ENCODE data around the gene KRTAP5-10.
"Not testable (repeated sequence)": the region's sequence is repeated elsewhere in the genome, so short reads cannot be mapped to it uniquely, and the experiment has no call there.

DNA sequence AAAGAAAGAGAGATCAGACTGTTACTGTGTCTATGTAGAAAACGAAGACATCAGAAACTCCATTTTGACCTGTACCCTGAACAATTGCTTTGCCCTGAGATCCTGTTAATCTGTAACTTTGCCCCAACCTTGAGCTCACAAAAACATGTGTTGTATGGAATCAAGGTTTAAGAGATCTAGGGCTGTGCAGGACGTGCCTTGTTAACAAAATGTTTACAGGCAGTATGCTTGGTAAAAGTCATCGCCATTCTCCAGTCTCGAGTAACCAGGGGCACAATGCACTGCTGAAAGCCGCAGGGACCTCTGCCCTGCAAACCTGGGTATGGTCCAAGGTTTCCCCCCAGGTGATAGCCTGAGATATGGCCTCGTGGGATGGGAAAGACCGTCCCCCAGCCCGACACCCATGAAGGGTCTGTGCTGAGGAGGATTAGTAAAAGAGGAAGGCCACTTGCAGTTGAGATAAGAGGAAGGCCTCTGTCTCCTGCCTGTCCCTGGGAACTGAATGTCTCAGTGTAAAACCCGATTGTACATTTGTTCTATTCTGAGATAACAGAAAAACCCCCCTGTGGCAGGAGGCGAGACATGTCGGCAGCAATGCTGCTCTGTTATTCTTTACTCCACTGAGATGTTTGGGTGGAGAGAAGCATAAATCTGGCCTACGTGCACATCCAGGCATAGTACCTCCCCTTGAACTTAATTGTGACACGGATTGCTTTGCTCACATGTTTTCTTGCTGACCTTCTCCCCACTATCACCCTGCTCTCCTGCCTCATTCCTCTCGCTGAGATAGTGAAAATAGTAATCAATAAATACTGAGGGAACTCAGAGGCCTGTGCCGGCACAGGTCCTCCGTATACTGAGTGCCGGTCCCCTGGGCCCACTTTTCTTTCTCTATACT lies 30.4 kb upstream of the KRTAP5-10 start:
- TF ChIP-seq CTCF (tag by site-specific recombination; IDR thresholded peaks at IDR 0.05); ZNF169 (tag by site-specific recombination; IDR thresholded peaks at IDR 0.05); MYNN (tag by site-specific recombination; IDR thresholded peaks at IDR 0.05; ENCODE audit: borderline replicate concordance): not testable (repeated sequence)
- TF ChIP-seq, protein P1, sequence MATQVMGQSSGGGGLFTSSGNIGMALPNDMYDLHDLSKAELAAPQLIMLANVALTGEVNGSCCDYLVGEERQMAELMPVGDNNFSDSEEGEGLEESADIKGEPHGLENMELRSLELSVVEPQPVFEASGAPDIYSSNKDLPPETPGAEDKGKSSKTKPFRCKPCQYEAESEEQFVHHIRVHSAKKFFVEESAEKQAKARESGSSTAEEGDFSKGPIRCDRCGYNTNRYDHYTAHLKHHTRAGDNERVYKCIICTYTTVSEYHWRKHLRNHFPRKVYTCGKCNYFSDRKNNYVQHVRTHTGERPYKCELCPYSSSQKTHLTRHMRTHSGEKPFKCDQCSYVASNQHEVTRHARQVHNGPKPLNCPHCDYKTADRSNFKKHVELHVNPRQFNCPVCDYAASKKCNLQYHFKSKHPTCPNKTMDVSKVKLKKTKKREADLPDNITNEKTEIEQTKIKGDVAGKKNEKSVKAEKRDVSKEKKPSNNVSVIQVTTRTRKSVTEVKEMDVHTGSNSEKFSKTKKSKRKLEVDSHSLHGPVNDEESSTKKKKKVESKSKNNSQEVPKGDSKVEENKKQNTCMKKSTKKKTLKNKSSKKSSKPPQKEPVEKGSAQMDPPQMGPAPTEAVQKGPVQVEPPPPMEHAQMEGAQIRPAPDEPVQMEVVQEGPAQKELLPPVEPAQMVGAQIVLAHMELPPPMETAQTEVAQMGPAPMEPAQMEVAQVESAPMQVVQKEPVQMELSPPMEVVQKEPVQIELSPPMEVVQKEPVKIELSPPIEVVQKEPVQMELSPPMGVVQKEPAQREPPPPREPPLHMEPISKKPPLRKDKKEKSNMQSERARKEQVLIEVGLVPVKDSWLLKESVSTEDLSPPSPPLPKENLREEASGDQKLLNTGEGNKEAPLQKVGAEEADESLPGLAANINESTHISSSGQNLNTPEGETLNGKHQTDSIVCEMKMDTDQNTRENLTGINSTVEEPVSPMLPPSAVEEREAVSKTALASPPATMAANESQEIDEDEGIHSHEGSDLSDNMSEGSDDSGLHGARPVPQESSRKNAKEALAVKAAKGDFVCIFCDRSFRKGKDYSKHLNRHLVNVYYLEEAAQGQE (tag by site-specific recombination; IDR thresholded peaks at IDR 0.05) = not testable (repeated sequence)
- TF ChIP-seq, protein P2, sequence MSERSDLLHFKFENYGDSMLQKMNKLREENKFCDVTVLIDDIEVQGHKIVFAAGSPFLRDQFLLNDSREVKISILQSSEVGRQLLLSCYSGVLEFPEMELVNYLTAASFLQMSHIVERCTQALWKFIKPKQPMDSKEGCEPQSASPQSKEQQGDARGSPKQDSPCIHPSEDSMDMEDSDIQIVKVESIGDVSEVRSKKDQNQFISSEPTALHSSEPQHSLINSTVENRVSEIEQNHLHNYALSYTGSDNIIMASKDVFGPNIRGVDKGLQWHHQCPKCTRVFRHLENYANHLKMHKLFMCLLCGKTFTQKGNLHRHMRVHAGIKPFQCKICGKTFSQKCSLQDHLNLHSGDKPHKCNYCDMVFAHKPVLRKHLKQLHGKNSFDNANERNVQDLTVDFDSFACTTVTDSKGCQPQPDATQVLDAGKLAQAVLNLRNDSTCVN (tag by site-specific recombination; optimal IDR thresholded peaks at IDR 0.05) = not testable (repeated sequence)
